ACC112 (cell line): Measurements from ENCODE around the gene CACNA1H.

Experiments
- H2AFZ ChIP-seq: fragments of 200-600 bp; sonication (generic); one replicate; pipeline ENCODE4 v1.6.0; 2017; ENCODE audit warnings: antibody characterized with exemption, low read length; ENCODE audit not compliant: unreplicated experiment
- H3K27ac ChIP-seq: fragments of 200-600 bp; sonication (generic); 2 replicates; pipeline ENCODE4 v1.5.1; 2014; ENCODE audit warnings: low read depth, mild to moderate bottlenecking, antibody characterized with exemption, low read length, moderate library complexity
- H3K27me3 ChIP-seq: fragments of 200-600 bp; sonication (generic); 2 replicates; pipeline ENCODE4 v1.6.1; 2014; ENCODE audit warnings: mild to moderate bottlenecking, antibody characterized with exemption, low read length, moderate library complexity, mixed read lengths; ENCODE audit not compliant: insufficient read depth
- H3K36me3 ChIP-seq: fragments of 200-600 bp; sonication (generic); 2 replicates; pipeline ENCODE4 v1.6.1; 2016; ENCODE audit warnings: mild to moderate bottlenecking, antibody characterized with exemption, low read length, moderate library complexity, mixed read lengths; ENCODE audit not compliant: insufficient read depth
- H3K4me1 ChIP-seq: fragments of 200-600 bp; sonication (generic); one replicate; pipeline ENCODE4 v1.6.1; 2016; ENCODE audit warnings: low read length, mixed read lengths; ENCODE audit not compliant: insufficient read depth, unreplicated experiment, control insufficient read depth
- H3K4me3 ChIP-seq: fragments of 200-600 bp; sonication (generic); 2 replicates; pipeline ENCODE4 v1.5.1; 2014; ENCODE audit warnings: mild to moderate bottlenecking, low read depth, low read length
- H3K79me2 ChIP-seq: fragments of 200-600 bp; sonication (generic); one replicate; pipeline ENCODE4 v1.6.0; 2016; ENCODE audit warnings: low read length; ENCODE audit not compliant: control insufficient read depth, unreplicated experiment, insufficient read depth

The CACNA1H gene

GRCh38 chr16:1152651-1153259, at the start of gene CACNA1H:
CACNA1H (plus strand) TSS chr16:1153106; CDS start chr16:1153738, 632 bp downstream.
- no peak within 1 kb of the TSS for H2AFZ ChIP-seq
- no peak within 1 kb of the TSS for H3K27ac ChIP-seq
- no peaks in the 10 kb centered on the region for H3K79me2 ChIP-seq
- H3K4me1 ChIP-seq: no peaks in the 10 kb centered on the region
- no peaks in the 10 kb centered on the region for H3K36me3 ChIP-seq
- H3K4me3 ChIP-seq: peak within 1 kb of the TSS; percentile 47; the same call in 1 of the 2 replicates
- H3K27me3 ChIP-seq: peaks cover 43% of the 10 kb centered on the region

- no peaks in the 10 kb centered on the region for H3K79me2 ChIP-seq
- no peak overlapping the region for H2AFZ ChIP-seq
- no peak overlapping the region for H3K4me3 ChIP-seq
- H3K27me3 ChIP-seq: peaks cover 24% of the 10 kb centered on the region
- H3K36me3 ChIP-seq: no peaks in the 10 kb centered on the region
- no peaks in the 10 kb centered on the region for H3K4me1 ChIP-seq
- no peak overlapping the region for H3K27ac ChIP-seq
These were observed 49.3 kb upstream of the CACNA1H start for GRCh38 chr16:1103636-1103980.

GRCh38 chr16:1105888-1106620, 46.9 kb upstream of the CACNA1H start:
- Histone ChIP-seq H2AFZ (no peak overlapping the region), H3K27me3 (peaks cover 39% of the 10 kb centered on the region), H3K36me3 (no peaks in the 10 kb centered on the region), H3K27ac (no peak overlapping the region), H3K4me1 (no peaks in the 10 kb centered on the region), H3K4me3 (no peak overlapping the region), H3K79me2 (no peaks in the 10 kb centered on the region)

- Histone ChIP-seq H2AFZ (no peak overlapping the region), H3K27me3 (peaks cover 39% of the 10 kb centered on the region), H3K4me1 (no peaks in the 10 kb centered on the region), H3K27ac (no peak overlapping the region), H3K4me3 (no peak overlapping the region), H3K79me2 (no peaks in the 10 kb centered on the region), H3K36me3 (no peaks in the 10 kb centered on the region)
These were observed 46.2 kb upstream of the CACNA1H start for GRCh38 chr16:1106659-1107058.

- Histone ChIP-seq H3K27ac (no peak overlapping the region), H2AFZ (no peak overlapping the region), H3K79me2 (no peaks in the 10 kb centered on the region), H3K36me3 (no peaks in the 10 kb centered on the region), H3K4me1 (no peaks in the 10 kb centered on the region), H3K27me3 (peaks cover 43% of the 10 kb centered on the region), H3K4me3 (no peak overlapping the region)
These were observed 45.8 kb upstream of the CACNA1H start for GRCh38 chr16:1107141-1107540.

- Histone ChIP-seq H3K27me3 (peaks cover 43% of the 10 kb centered on the region), H3K4me1 (no peaks in the 10 kb centered on the region), H3K79me2 (no peaks in the 10 kb centered on the region), H3K36me3 (no peaks in the 10 kb centered on the region), H3K4me3 (no peak overlapping the region), H3K27ac (no peak overlapping the region), H2AFZ (no peak overlapping the region)
These were observed 45.2 kb upstream of the CACNA1H start for GRCh38 chr16:1107731-1108130.

- Histone ChIP-seq H3K79me2 (no peaks in the 10 kb centered on the region), H2AFZ (no peak overlapping the region), H3K27me3 (peaks cover 43% of the 10 kb centered on the region), H3K4me1 (no peaks in the 10 kb centered on the region), H3K4me3 (no peak overlapping the region), H3K27ac (no peak overlapping the region), H3K36me3 (no peaks in the 10 kb centered on the region)
These were observed 44.3 kb upstream of the CACNA1H start for GRCh38 chr16:1108299-1109252.

- Histone ChIP-seq H3K36me3 (no peaks in the 10 kb centered on the region), H3K27me3 (peaks cover 43% of the 10 kb centered on the region), H3K27ac (no peak overlapping the region), H2AFZ (no peak overlapping the region), H3K4me3 (no peak overlapping the region), H3K4me1 (no peaks in the 10 kb centered on the region), H3K79me2 (no peaks in the 10 kb centered on the region)
These were observed 43.3 kb upstream of the CACNA1H start for GRCh38 chr16:1109648-1110047.

- Histone ChIP-seq H3K4me1 (no peaks in the 10 kb centered on the region), H2AFZ (no peak overlapping the region), H3K4me3 (no peak overlapping the region), H3K36me3 (no peaks in the 10 kb centered on the region), H3K27ac (no peak overlapping the region), H3K27me3 (peaks cover 38% of the 10 kb centered on the region), H3K79me2 (no peaks in the 10 kb centered on the region)
These were observed 40.3 kb upstream of the CACNA1H start for GRCh38 chr16:1112506-1113184.

GRCh38 chr16:1113489-1113888, 39.4 kb upstream of the CACNA1H start:
- H2AFZ ChIP-seq: no peak overlapping the region
- H3K27ac ChIP-seq: no peak overlapping the region
- no peaks in the 10 kb centered on the region for H3K79me2 ChIP-seq
- H3K4me3 ChIP-seq: no peak overlapping the region
- H3K27me3 ChIP-seq: peaks cover 29% of the 10 kb centered on the region
- H3K36me3 ChIP-seq: no peaks in the 10 kb centered on the region
- H3K4me1 ChIP-seq: no peaks in the 10 kb centered on the region
